Ectodermal cell (in vitro differentiated cells): ENCODE measurements around the gene GRK5.

Experiments
- H3K27ac ChIP-seq: 2 replicates; pipeline ENCODE4 v1.7.0; 2013; ENCODE audit warnings: mild to moderate bottlenecking, low read depth, low read length; ENCODE audit not compliant: insufficient read depth, poor library complexity, severe bottlenecking
- H3K27me3 ChIP-seq: 2 replicates; pipeline ENCODE4 v1.7.0; 2013; ENCODE audit warnings: mild to moderate bottlenecking, low read length; ENCODE audit not compliant: insufficient read depth, control insufficient read depth, poor library complexity, severe bottlenecking
- H3K36me3 ChIP-seq: one replicate; pipeline ENCODE4 v1.7.0; 2013; ENCODE audit warnings: low read length; ENCODE audit not compliant: control insufficient read depth, insufficient read depth
- H3K4me1 ChIP-seq: one replicate; pipeline ENCODE4 v1.7.0; 2013; ENCODE audit warnings: low read length; ENCODE audit not compliant: control insufficient read depth, insufficient read depth
- H3K4me3 ChIP-seq: 2 replicates; pipeline ENCODE4 v1.7.0; 2013; ENCODE audit warnings: low read depth, low read length, control low read depth; ENCODE audit not compliant: insufficient read depth
- H3K9me3 ChIP-seq: 2 replicates; pipeline ENCODE4 v1.7.0; 2013; ENCODE audit warnings: mild to moderate bottlenecking, low read length, moderate library complexity; ENCODE audit not compliant: control insufficient read depth
- WGBS, 2 experiments: methylation state at CpG; one replicate each; pipeline ENCODE4 v1.1.7; 2013; ENCODE audit warnings: missing lambda C conversion rate in 2 of 2; 5-methylcytosine and 5-hydroxymethylcytosine counted together

GRK5 gene

GRCh38 chr10:119505131-119505551, 297.8 kb downstream of the GRK5 start:
- 93 to 95% methylated on average over 12 of the region's 12 CpGs for WGBS, 2 experiments
- no peaks in the 10 kb centered on the region for H3K27me3 ChIP-seq

More at GRCh38 chr10:119505131-119505551, 297.8 kb downstream of the GRK5 start:
- H3K36me3 ChIP-seq: no peaks in the 10 kb centered on the region
- no peaks in the 10 kb centered on the region for H3K9me3 ChIP-seq
- no peak overlapping the region for H3K27ac ChIP-seq
- H3K4me3 ChIP-seq: no peak overlapping the region
- H3K4me1 ChIP-seq: peaks cover 5% of the 10 kb centered on the region
